Small intestine (tissue), 7 donors: ENCODE data around the gene TMEM127. TPM values are rescaled to one million over a fixed set of nuclear protein-coding genes. Genes with fewer than 3 reads are reported as not detected.

ENCODE experiments used
- DNase-seq, 2 donors: peaks; one replicate each; pipeline versions ENCODE4 v3.0.0 to v3.0.0-alpha.2; 2013
- FAIRE-seq: peaks from 2 replicates; lab custom pipeline; 2012; peaks lifted over from hg19 to GRCh38; lab: Jason Lieb, UNC
- H3K27ac ChIP-seq, 3 donors: one replicate each; pipeline ENCODE4 v1.5.1; 2013; ENCODE audit warnings: low read length in 2 of 3, mild to moderate bottlenecking in 2 of 3, control low read depth in 1 of 3, inconsistent platforms in 1 of 3, low read depth in 1 of 3, moderate library complexity in 1 of 3
- H3K27me3 ChIP-seq, 3 donors: one replicate each; pipeline ENCODE4 v1.6.1; 2013; ENCODE audit warnings: low read length in 3 of 3, inconsistent platforms in 1 of 3; ENCODE audit not compliant: control insufficient read depth in 3 of 3, insufficient read depth in 3 of 3
- H3K36me3 ChIP-seq, 3 donors: one replicate each; pipeline ENCODE4 v1.6.1; 2013; ENCODE audit warnings: low read length in 3 of 3, inconsistent platforms in 1 of 3, low read depth in 1 of 3, mild to moderate bottlenecking in 1 of 3, moderate library complexity in 1 of 3; ENCODE audit not compliant: control insufficient read depth in 3 of 3, insufficient read depth in 2 of 3
- H3K4me1 ChIP-seq, 3 donors: one replicate each; pipeline ENCODE4 v1.6.1; 2013; ENCODE audit warnings: low read length in 2 of 3, inconsistent platforms in 1 of 3, low read depth in 1 of 3, mild to moderate bottlenecking in 1 of 3, moderate library complexity in 1 of 3; ENCODE audit not compliant: control insufficient read depth in 3 of 3, insufficient read depth in 2 of 3
- H3K4me3 ChIP-seq, 3 donors: one replicate each; pipeline ENCODE4 v1.5.1; 2013; ENCODE audit warnings: low read length in 3 of 3, control low read depth in 1 of 3, inconsistent platforms in 1 of 3, low read depth in 1 of 3, mild to moderate bottlenecking in 1 of 3, moderate library complexity in 1 of 3
- H3K9me3 ChIP-seq, 2 donors: one replicate each; pipeline ENCODE4 v1.6.1; 2013; ENCODE audit warnings: low read depth in 1 of 2, low read length in 1 of 2; ENCODE audit not compliant: control insufficient read depth in 2 of 2, insufficient read depth in 1 of 2
- WGBS, 3 donors: extraction: QIAGEN DNeasy Blood & Tissue Kit; methylation state at CpG; one replicate each; pipeline ENCODE4 v1.1.7; 2013; 5-methylcytosine and 5-hydroxymethylcytosine counted together
- polyA plus RNA-seq, 4 donors: library from polyadenylated mRNA; stranded (reverse) in 3 of 4; unstranded in 1 of 4; fragments of 200-250 nt in 3 of 4; fragments of 120-200 nt in 1 of 4; gene quantifications; one replicate each; pipeline versions ENCODE4 v1.2.1 to v1.2.3, GENCODE V29; 2013
- donor health status: healthy with polysubstance abuse.
- donor health status: control.
- donor health status: control.
- donor health status: Bipolar disorder and iron deficiency.
- donor health status: healthy.

TMEM127 gene
- polyA plus RNA-seq, 4 donors: 12.1 to 47.9 (median 21.1) TPM

DNA sequence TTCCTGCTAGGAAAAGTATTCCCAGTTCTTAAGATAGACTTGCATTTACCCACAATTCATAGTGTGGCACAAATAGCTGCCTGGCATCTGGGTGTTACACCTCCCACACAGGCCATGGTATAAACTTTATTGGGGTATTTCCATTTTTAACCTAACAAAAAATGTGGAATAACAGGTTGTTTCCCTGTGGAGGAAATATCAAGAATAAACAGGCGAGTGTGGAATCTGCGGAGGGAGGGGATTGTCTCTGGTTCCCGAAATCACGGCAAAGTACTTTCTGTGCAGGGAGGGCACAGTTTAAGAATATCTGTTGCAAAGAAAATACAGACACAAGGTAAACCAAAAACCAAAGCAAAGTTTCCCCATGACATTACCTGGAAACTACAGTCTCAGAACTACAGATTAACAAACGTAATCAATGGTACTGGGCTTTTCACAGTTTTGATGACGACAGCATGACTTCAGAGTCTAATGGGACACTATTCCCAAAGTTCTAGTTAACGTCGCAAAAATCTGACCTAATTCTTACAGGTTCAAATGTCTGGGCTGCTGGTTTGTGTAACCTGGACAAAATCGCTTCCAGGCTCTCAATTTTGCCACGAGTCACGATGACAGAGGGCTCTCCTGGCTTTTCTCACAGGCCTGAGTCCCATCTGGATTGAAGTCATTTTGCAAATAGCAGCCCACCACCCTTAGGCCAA, 58.6 kb downstream of the TMEM127 start:
- peak overlapping the region; percentile 88 to 95 (median 88) for H3K4me3 ChIP-seq
- peaks cover 12 to 37% (median 24%) of the 10 kb centered on the region in 3 donors for H3K4me1 ChIP-seq

DNA sequence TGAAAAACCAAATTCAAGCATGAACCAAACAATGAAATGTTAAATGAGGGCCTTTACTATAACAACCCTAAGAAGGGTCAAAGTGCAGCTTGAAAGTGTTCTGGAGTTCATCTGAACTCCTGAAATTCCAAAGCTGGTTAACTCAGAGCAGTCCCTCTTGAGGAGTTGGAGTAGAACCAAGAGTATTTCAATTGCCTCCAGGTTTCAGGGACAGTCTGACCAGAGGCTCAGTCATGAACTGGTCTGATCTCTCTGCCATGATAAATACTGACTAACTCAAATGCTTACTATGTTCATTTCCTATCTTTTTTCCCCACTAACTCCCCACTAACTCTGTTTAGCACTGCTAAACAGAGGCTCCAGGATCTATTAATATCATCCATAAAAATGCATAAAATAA, 59.9 kb downstream of the TMEM127 start:
- Histone ChIP-seq H3K4me1 (peaks cover 12 to 42% (median 33%) of the 10 kb centered on the region in 3 donors), H3K4me3 (peak overlapping the region in 1 of 3 donors; percentile 25), H3K27me3 (no peaks in the 10 kb centered on the region)

More for the DNA sequence above, 58.6 kb downstream of the TMEM127 start:
- no peaks in the 10 kb centered on the region for H3K27me3 ChIP-seq
- 3 to 9% (median 4%) methylated on average over 11 of the region's 11 CpGs for WGBS, 3 donors
- H3K36me3 ChIP-seq: peaks cover 0 to 13% (median 0%) of the 10 kb centered on the region in 3 donors
- H3K9me3 ChIP-seq: no peaks in the 10 kb centered on the region
- peak overlapping the region; percentile 18 to 99 (median 96) for H3K27ac ChIP-seq
- peak in 1 of 2 donors; percentile 41 for DNase-seq
- FAIRE-seq: no peak

DNA sequence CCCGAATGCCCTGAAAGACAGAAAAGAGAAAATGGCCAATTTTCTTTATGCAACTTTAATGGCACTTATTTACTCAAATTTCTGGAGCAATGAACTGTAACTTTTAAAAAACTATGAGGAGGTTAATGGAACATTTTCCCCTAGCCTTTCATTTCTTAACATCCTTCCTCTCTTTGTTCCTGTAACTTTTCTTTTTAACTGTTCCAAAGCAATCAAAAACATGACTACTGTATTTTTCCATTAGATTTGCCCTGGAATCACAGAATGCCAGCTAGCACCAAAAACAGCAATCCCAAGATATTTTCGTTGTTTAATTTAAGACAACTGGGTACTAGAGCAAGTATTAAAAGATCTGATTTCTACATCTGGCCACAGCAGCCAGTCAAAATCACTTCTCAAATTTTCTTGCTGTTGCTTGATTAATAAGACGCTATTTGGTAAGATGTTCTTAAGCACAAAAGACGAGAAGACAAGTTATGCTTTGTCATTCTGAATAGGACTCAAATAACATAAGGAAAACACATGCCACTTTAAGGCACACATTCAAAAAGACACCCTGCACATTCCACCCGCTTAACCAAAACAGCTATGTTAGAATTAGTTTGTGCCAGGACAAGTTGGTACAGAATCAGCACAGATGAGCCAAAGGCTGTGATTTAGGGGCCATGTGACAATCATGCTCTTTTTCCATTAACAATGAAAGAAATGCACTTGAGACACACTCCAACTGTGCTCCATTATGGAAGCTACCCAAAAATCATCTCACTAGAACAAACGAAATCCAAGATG, 60.8 kb downstream of the TMEM127 start:
- peaks cover 0 to 20% (median 0%) of the 10 kb centered on the region in 3 donors for H3K36me3 ChIP-seq
- DNase-seq: no peak
- no peak overlapping the region for H3K4me3 ChIP-seq
- WGBS, 3 donors: 35 to 38% (median 36%) methylated on average over 6 of the region's 6 CpGs
- H3K27ac ChIP-seq: peak overlapping the region in 1 of 3 donors; percentile 22
- H3K4me1 ChIP-seq: peaks cover 11 to 41% (median 33%) of the 10 kb centered on the region in 3 donors
- no peaks in the 10 kb centered on the region for H3K27me3 ChIP-seq
- H3K9me3 ChIP-seq: no peaks in the 10 kb centered on the region
- no peak for FAIRE-seq

More for the DNA sequence above, 59.9 kb downstream of the TMEM127 start:
- DNase-seq: peak; percentile 39 to 61
- peak overlapping the region in 1 of 3 donors; percentile 58 for H3K27ac ChIP-seq
- H3K36me3 ChIP-seq: peaks cover 0 to 17% (median 0%) of the 10 kb centered on the region in 3 donors
- no peak for FAIRE-seq
- no peaks in the 10 kb centered on the region for H3K9me3 ChIP-seq

DNA sequence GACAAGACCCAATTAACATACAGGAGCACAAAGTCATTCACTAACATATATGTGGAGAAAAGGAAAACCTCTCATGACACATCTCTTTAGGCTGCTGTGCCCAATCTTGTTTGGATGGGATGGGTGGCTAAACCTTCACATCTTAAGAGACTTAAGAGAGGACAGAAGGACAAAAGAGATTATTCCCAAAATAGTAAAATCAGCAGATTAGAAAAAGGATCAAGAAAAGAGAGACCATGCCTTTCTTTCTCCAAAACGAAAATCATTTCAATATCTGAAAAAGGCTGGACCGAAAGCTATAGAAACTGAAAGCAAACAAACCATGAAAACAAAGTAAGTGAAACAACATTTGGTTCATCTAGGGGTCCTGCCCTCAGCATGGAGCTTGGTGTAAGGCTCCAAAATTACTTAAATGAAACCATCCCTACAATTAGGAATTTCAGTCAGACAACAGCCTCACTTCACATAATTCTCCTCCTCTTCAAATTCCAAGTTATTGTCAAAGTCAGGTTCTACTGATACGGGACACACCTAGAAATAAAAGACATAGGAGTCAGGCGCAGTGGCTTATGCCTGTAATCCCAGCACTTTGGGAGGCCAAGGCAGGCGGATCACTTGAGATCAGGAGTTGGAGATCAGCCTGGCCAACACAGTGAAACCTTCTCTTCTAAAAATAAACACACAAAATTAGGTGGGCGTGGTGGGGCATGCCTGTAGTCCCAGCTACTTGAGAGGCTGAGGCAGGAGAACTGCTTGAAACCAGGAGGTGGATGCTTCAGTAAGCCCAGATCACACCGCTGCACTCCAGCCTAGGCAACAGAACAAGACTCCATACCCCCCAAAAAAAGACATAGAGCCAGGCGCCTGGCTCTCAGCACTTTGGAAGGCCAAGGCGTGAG, 62.4 kb downstream of the TMEM127 start:
- Histone ChIP-seq H3K4me1 (peaks cover 8 to 33% (median 32%) of the 10 kb centered on the region in 3 donors), H3K27ac (peak overlapping the region; percentile 40 to 79 (median 64)), H3K4me3 (peak overlapping the region in 1 of 3 donors; percentile 6), H3K27me3 (no peaks in the 10 kb centered on the region), H3K36me3 (peaks cover 0 to 18% (median 0%) of the 10 kb centered on the region in 3 donors), H3K9me3 (no peaks in the 10 kb centered on the region)
- FAIRE-seq (no peak), DNase-seq (peak; percentile 33 to 36)
- 33 to 51% (median 35%) methylated on average over 9 of the region's 9 CpGs for WGBS, 3 donors

DNA sequence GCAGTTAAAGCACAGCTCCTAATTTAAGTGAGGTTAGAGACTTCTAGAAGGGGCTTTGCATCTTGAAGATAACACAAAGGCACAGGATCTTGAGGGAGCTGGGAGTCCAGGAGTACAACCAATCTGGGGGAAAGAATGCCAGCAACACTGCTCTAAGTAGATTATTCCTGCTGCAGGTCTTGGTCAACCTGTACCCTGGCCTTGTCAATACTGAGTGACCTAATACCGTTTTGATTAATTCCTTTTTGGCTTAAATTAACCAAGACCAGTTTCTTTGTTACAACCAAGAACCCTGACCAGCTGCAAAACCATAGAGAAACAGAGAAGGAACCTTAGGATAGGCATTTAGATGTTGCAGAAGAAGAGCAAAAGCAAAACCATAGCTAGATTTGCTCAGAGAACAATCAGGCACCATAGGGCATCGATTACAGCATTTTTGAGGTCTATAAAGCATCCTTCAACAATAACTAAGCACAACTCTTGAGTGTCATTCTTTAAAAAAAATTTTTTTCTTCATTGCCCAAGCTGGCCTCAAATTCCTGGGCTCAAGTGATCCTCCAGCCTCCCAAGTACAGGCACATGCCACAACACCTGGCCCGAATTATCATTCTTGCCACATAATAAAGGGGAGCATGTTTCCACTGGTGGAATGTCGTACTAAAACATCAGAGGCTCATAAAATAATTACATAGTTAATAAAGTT, 63.5 kb downstream of the TMEM127 start:
- DNase-seq (no peak), FAIRE-seq (no peak)
- WGBS, 3 donors: 18 to 54% (median 37%) methylated on average over 4 of the region's 4 CpGs
- peak overlapping the region in 2 of 3 donors; percentile 19 to 58 for H3K27ac ChIP-seq
- H3K27me3 ChIP-seq: no peaks in the 10 kb centered on the region
- no peaks in the 10 kb centered on the region for H3K9me3 ChIP-seq
- no peak overlapping the region for H3K4me3 ChIP-seq
- peaks cover 8 to 34% (median 32%) of the 10 kb centered on the region in 3 donors for H3K4me1 ChIP-seq
- peaks cover 0 to 18% (median 0%) of the 10 kb centered on the region in 3 donors for H3K36me3 ChIP-seq

DNA sequence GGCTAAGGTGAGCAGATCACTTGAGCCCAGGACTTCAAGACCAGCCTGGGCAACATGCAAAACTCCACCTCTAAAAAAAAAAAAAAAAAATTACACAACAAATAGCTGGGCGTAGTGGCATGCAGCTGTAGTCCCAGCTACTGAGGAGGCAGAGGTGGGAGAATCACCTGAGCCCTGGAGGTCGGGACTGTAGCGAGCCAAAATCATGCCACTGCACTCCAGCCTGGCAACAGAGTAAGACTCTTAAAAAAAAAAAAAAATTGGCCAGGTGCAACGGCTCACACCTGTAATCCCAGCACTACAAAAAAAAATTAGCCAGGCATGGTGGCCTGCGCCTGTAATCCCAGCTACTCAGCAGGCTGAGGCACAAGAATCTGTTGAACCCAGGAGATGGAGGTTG, 64.5 kb downstream of the TMEM127 start:
- Histone ChIP-seq H3K4me3 (no peak overlapping the region), H3K9me3 (no peaks in the 10 kb centered on the region), H3K36me3 (peaks cover 0 to 23% (median 0%) of the 10 kb centered on the region in 3 donors), H3K27ac (no peak overlapping the region), H3K27me3 (no peaks in the 10 kb centered on the region), H3K4me1 (peaks cover 8 to 33% (median 30%) of the 10 kb centered on the region in 3 donors)
- FAIRE-seq (no peak), DNase-seq (no peak)
- WGBS, 3 donors: 21 to 58% (median 34%) methylated on average over 5 of the region's 5 CpGs

DNA sequence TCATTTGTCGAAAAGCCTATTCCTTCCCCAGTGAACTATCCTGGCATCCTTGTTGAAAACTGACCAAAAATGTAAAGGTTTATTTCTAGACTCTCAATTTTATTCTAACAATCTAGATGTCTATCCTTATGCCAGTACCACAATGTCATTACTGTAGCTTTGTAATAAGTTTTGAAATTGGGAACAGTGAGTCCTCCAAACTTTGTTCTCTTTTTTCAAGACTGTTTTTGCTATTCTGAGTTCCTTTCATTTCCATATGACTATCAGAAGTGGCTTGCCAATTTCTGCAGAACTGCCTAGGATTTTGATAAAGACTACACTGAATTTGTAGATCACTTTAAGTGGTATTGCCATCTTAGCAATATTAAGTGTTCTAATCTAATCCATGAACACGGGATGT, 66.9 kb downstream of the TMEM127 start:
- DNase-seq (no peak), FAIRE-seq (no peak)
- WGBS, 3 donors: 65 to 84% (median 71%) methylated on average over 2 of the region's 2 CpGs
- Histone ChIP-seq H3K9me3 (no peaks in the 10 kb centered on the region), H3K4me3 (no peak overlapping the region), H3K4me1 (peaks cover 6 to 29% (median 18%) of the 10 kb centered on the region in 3 donors), H3K27me3 (no peaks in the 10 kb centered on the region), H3K27ac (no peak overlapping the region), H3K36me3 (peaks cover 3 to 22% (median 4%) of the 10 kb centered on the region in 3 donors)
